GM12864 (cell line): ENCODE data around the gene PDE6D.

Experiments used
- DNase-seq: peaks from one replicate; pipeline ENCODE4 v3.0.0-alpha.2; 2011; ENCODE audit warnings: low read depth
- H3K4me3 ChIP-seq: 2 replicates; pipeline ENCODE4 v1.5.1; 2011; ENCODE audit warnings: mild to moderate bottlenecking, low read depth, low read length, control low read depth
- TF ChIP-seq, protein P1 (sequence below): IDR thresholded peaks from 2 replicates; pipeline ENCODE4 v1.5.1; 2011; ENCODE audit warnings: low read depth, mild to moderate bottlenecking, moderate library complexity, low read length, control low read depth, inconsistent platforms; ENCODE audit errors: missing control alignments

Gene PDE6D

DNA sequence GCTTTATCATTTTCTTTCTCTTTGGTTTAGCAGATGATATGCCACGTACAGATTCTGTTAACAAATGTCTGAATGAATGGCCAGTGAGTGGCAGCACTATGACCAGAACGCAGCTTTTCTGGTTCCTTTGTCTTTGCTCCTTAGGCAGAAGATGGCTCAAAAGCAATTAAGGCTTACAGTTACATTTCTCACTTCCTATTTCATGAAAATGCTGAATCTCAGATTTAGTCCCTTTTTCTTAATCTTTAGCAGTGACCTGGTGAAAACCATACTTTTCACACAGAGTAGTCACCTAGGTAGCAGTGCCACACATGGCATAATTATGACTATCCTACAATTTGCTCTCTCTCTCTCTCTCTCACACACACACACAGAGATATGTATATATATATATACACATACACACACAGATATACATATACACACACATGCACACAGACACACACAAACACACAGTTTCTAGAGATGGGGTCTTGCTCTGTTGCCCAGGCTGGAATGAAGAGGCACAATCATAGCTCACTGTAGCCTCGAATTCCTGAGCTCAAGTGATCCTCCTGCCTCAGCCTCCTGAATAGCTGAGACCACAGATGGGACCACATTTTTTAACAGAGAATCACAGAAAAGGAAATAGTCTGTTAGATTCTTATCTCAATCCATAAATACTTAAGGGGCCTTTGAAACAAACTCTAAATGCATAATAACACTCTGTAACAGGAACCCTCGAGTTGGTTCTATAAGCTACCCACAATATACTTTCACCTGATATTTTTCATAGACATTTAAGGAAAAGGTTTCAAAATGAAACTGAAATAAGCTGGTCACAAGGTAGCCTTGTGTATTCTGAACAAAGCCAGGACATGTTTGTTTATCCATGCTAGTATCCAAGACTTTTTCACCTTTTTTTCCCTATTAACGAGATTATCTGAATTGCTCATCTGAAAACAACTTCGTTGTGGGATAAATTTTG lies 11.6 kb downstream of the PDE6D start:
- H3K4me3 ChIP-seq = no peak overlapping the region
- no peak for DNase-seq
- TF ChIP-seq, protein P1, sequence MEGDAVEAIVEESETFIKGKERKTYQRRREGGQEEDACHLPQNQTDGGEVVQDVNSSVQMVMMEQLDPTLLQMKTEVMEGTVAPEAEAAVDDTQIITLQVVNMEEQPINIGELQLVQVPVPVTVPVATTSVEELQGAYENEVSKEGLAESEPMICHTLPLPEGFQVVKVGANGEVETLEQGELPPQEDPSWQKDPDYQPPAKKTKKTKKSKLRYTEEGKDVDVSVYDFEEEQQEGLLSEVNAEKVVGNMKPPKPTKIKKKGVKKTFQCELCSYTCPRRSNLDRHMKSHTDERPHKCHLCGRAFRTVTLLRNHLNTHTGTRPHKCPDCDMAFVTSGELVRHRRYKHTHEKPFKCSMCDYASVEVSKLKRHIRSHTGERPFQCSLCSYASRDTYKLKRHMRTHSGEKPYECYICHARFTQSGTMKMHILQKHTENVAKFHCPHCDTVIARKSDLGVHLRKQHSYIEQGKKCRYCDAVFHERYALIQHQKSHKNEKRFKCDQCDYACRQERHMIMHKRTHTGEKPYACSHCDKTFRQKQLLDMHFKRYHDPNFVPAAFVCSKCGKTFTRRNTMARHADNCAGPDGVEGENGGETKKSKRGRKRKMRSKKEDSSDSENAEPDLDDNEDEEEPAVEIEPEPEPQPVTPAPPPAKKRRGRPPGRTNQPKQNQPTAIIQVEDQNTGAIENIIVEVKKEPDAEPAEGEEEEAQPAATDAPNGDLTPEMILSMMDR = no peak

DNA sequence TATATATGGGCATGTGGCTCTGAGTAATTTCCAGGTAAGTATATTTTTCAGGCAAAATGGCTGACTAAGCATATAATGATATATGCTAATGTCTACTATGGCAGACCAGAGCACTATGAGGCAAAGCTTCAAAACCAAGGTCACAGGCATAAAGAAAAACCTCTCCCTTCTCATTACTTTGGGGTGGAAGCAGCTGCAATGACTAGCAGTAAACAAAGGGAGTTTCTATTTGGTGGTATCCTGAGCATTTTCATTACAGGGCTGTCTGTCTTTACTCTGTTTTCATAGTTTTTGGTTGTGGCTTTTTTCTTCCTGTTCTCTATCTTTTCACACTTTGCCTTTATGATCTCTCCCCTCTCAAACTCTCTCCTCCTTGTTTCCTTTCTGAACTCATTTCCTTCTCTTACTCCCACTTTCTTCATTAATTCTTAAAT lies 15.6 kb downstream of the PDE6D start:
- no peak for DNase-seq
- no peak overlapping the region for H3K4me3 ChIP-seq
- TF ChIP-seq, protein P1 = no peak

DNA sequence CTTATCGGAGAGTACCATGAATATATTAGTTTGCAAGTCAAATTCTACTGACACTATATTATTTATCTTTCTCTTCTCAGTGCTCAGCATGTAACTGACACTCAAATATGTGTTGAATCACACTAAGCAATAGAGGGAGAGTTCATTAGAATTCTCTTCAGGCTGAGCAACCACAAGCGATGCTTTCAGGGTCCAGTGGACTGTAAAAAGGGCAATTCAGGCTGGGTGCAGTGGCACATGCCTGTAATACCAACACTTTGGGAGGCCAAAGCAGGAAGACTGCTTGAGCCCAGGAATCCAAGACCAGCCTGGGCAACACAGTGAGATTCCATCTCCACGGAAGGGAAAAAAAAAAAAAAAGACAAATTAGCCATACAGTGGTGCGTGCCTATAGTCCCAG lies 16.3 kb downstream of the PDE6D start:
- TF ChIP-seq, protein P1 = no peak
- H3K4me3 ChIP-seq = no peak overlapping the region
- DNase-seq = no peak

DNA sequence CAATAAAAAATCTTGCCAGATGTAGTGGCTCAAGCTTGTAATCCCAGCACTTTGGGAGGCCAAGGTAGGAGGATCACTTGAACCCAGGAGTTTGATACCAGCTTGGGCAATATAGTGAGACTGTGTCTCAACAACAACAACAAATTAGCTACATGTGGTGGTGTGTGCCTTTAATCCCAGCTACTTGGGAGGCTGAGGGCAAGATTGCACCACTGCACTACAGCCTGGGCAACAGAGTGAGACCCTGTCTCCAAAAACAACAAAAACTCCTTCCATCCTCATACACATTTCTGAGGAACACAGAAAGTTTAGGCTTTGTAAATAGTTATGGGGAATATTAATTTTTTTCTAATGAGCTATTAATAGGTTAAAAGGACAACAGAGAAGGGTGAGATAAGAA lies 17.0 kb downstream of the PDE6D start:
- TF ChIP-seq, protein P1 = no peak
- no peak for DNase-seq

DNA sequence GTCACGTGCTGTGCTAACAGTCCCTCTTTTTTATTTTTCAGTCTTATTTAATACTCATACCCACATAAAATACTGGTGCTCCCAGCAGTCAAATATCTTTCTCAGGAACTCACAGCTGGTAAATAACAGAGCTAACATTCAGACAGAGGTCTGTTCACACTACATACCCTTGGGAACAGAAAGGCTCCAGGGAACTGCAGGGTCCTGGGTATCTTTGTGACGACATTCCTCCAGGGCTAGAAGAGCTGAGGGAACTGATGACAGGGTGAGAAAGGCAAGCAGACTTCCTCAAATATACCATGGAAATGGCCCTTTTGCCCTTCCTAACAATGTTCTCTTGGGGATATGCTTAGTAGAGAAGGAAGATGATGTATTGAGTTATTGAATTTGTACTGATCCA lies 19.3 kb downstream of the PDE6D start:
- DNase-seq = no peak
- TF ChIP-seq, protein P1 = no peak
- no peak overlapping the region for H3K4me3 ChIP-seq

More for the DNA sequence above, 17.0 kb downstream of the PDE6D start:
- H3K4me3 ChIP-seq = no peak overlapping the region

DNA sequence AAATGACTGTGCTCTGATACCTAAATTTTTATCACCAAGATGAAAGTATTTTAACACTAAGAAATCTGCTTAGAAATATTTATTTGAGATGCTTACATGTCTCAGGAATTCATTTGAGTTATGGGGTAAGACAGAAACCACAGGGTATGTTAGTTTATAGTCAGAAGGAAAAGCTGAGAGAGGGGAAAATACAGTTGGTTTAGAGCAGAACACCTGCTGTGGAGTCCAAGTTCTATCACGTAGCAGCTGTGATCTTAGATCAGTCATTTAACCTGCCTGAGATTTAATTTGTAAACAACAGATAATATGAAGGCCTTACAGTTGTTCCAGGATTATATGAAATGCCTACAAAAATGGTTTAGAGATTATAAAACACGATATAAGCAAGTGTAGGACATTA lies 29.0 kb downstream of the PDE6D start:
- no peak overlapping the region for H3K4me3 ChIP-seq
- TF ChIP-seq, protein P1 = no peak
- DNase-seq = no peak
